PC-9 (cell line): Measurements from ENCODE around the gene SERINC5. TPM values are rescaled to one million over a fixed set of nuclear protein-coding genes. Genes with fewer than 3 reads are reported as not detected.

Experiments used
- BruUV-seq: library from RNA; stranded (reverse); fragments of 400-500 nt; replicated peaks from 2 replicates; lab custom pipeline; 2021; lab: Mats Ljungman, UMichigan
- CTCF ChIA-PET: fragments of 300-600 bp; sonication (Branson Sonifier 250); formaldehyde crosslinking; loops from one replicate; lab custom pipeline; 2022; ENCODE audit warnings: antibody characterized with exemption; lab: Charles Lee
- POLR2A ChIA-PET: fragments of 300-600 bp; sonication (Branson Sonifier 250); formaldehyde crosslinking; loops from one replicate; lab custom pipeline; 2022; ENCODE audit warnings: antibody characterized with exemption; ENCODE audit not compliant: unreplicated experiment; lab: Charles Lee
- DNase-seq, 2 experiments: peaks; one replicate each; pipeline versions ENCODE4 v3.0.0 to v3.0.0-alpha.2; 2015 to 2022; ENCODE audit warnings: mixed read lengths in 1 of 2
- H2AFZ ChIP-seq: fragments of 200-600 bp; sonication (generic); 2 replicates; pipeline ENCODE4 v1.8.1; 2017; ENCODE audit warnings: antibody characterized with exemption
- H3F3A ChIP-seq: fragments of 200-600 bp; sonication (generic); 2 replicates; pipeline ENCODE4 v1.8.1; 2017; ENCODE audit warnings: antibody characterized with exemption, mild to moderate bottlenecking, low read depth; ENCODE audit not compliant: insufficient read depth
- H3K27ac ChIP-seq: fragments of 200-600 bp; sonication (generic); 2 replicates; pipeline ENCODE4 v1.6.1; 2016; ENCODE audit warnings: mixed run types
- H3K27me3 ChIP-seq: fragments of 200-600 bp; sonication (generic); 2 replicates; pipeline ENCODE4 v1.6.1; 2016; ENCODE audit warnings: low read depth, mixed run types; ENCODE audit not compliant: insufficient read depth
- H3K36me3 ChIP-seq: fragments of 200-600 bp; sonication (generic); 2 replicates; pipeline ENCODE4 v1.6.1; 2016; ENCODE audit warnings: low read depth, mixed run types
- H3K4me1 ChIP-seq: fragments of 200-600 bp; sonication (generic); replicated peaks from 2 replicates; pipeline ENCODE4 v1.6.1; 2016; ENCODE audit warnings: mixed run types; ENCODE audit not compliant: insufficient read depth
- H3K4me2 ChIP-seq: fragments of 200-600 bp; sonication (generic); 2 replicates; pipeline ENCODE4 v1.6.1; 2017; ENCODE audit warnings: mixed run types
- H3K4me3 ChIP-seq: fragments of 200-600 bp; sonication (generic); 2 replicates; pipeline ENCODE4 v1.6.1; 2016; ENCODE audit warnings: mixed run types
- H3K79me2 ChIP-seq: fragments of 200-600 bp; sonication (generic); 2 replicates; pipeline ENCODE4 v1.6.1; 2017; ENCODE audit warnings: low read depth, mixed run types
- H3K9me2 ChIP-seq: fragments of 200-600 bp; sonication (generic); 2 replicates; pipeline ENCODE4 v1.8.1; 2017; ENCODE audit warnings: mild to moderate bottlenecking; ENCODE audit not compliant: insufficient read depth
- H3K9me3 ChIP-seq: fragments of 200-600 bp; sonication (generic); 2 replicates; pipeline ENCODE4 v1.8.1; 2016; ENCODE audit warnings: low read depth; ENCODE audit not compliant: insufficient read depth
- H4K20me1 ChIP-seq: fragments of 200-600 bp; sonication (generic); 2 replicates; pipeline ENCODE4 v1.8.1; 2017; ENCODE audit not compliant: insufficient read depth
- CTCF ChIP-seq: fragments of 200-600 bp; sonication (generic); conservative IDR thresholded peaks from 2 replicates; pipeline ENCODE4 v1.6.1; 2017; ENCODE audit warnings: mixed run types, antibody characterized with exemption, mild to moderate bottlenecking, moderate library complexity
- EZH2 ChIP-seq: fragments of 200-600 bp; sonication (generic); IDR thresholded peaks from 2 replicates; pipeline ENCODE4 v1.8.0; 2017; ENCODE audit warnings: antibody characterized with exemption, low read depth
- intact Hi-C: fragments of 100-400 bp; cut with micrococcal nuclease; formaldehyde crosslinking; loops from one replicate; pipeline ENCODE4 v1.10.0; 2022; ENCODE audit not compliant: unreplicated experiment
- total RNA-seq: library from RNA; stranded (reverse); gene quantifications from 2 replicates; pipeline ENCODE4 v1.2.3, GENCODE V29; 2021

Gene SERINC5
- total RNA-seq, 1 experiment from 2014 or later, result 68.8 TPM

GRCh38 chr5:80141147-80141671 is 114.6 kb downstream of the SERINC5 start:
- ChIA-PET POLR2A (no interaction called here), CTCF (no interaction called here)
- no peak overlapping the region for H3K4me3 ChIP-seq
- H3F3A ChIP-seq, result peaks cover 13% of the 10 kb centered on the region
- H3K4me1 ChIP-seq, result no peaks in the 10 kb centered on the region
- TF ChIP-seq CTCF (no peak), EZH2 (no peak)
- H3K4me2 ChIP-seq, result no peak overlapping the region
- H3K9me3 ChIP-seq, result no peaks in the 10 kb centered on the region
- BruUV-seq, result no TSS peak
- H3K27ac ChIP-seq, result 0 out of 2 replicates have a peak overlapping the region, but pooled peaks have one; percentile 26
- H3K27me3 ChIP-seq, result no peaks in the 10 kb centered on the region
- no peak overlapping the region for H2AFZ ChIP-seq
- no peak for DNase-seq
- no peaks in the 10 kb centered on the region for H3K79me2 ChIP-seq
- H3K9me2 ChIP-seq, result no peaks in the 10 kb centered on the region
- H3K36me3 ChIP-seq, result peaks cover 29% of the 10 kb centered on the region; the same call in 1 of the 2 replicates
- intact Hi-C loops, result no loop called here
- no peaks in the 10 kb centered on the region for H4K20me1 ChIP-seq

- CTCF ChIA-PET, result no interaction called here
- H3K9me3 ChIP-seq, result no peaks in the 10 kb centered on the region
- no peak overlapping the region for H3K4me2 ChIP-seq
- H2AFZ ChIP-seq, result no peak overlapping the region
- H3K4me3 ChIP-seq, result no peak overlapping the region
- DNase-seq, result no peak
- H3K79me2 ChIP-seq, result no peaks in the 10 kb centered on the region
- BruUV-seq, result no TSS peak
- peaks cover 29% of the 10 kb centered on the region; the same call in 1 of the 2 replicates for H3K36me3 ChIP-seq
- no peaks in the 10 kb centered on the region for H3K27me3 ChIP-seq
- intact Hi-C loops, result no loop called here
- no peaks in the 10 kb centered on the region for H3K4me1 ChIP-seq
- POLR2A ChIA-PET, result interaction anchor here (0.7 kb wide), 1 partner anchor 36 kb away, joined by 9 read pairs; no protein-coding TSS in a partner anchor
- peaks cover 13% of the 10 kb centered on the region for H3F3A ChIP-seq
- H3K27ac ChIP-seq, result 0 out of 2 replicates have a peak overlapping the region, but pooled peaks have one; percentile 26
- no peaks in the 10 kb centered on the region for H3K9me2 ChIP-seq
- TF ChIP-seq CTCF (no peak), EZH2 (no peak)
- no peaks in the 10 kb centered on the region for H4K20me1 ChIP-seq
Observed at GRCh38 chr5:80140496-80140895, 115.4 kb downstream of the SERINC5 start.

GRCh38 chr5:80139466-80139972 is 116.3 kb downstream of the SERINC5 start:
- no TSS peak for BruUV-seq
- no peaks in the 10 kb centered on the region for H4K20me1 ChIP-seq
- no peak overlapping the region for H3K4me2 ChIP-seq
- no peaks in the 10 kb centered on the region for H3K9me3 ChIP-seq
- no peaks in the 10 kb centered on the region for H3K9me2 ChIP-seq
- no peak for DNase-seq
- intact Hi-C loops, result no loop called here
- no peaks in the 10 kb centered on the region for H3K4me1 ChIP-seq
- ChIA-PET POLR2A (interaction anchor here (0.7 kb wide), 1 partner anchor 37 kb away, joined by 9 read pairs; no protein-coding TSS in a partner anchor), CTCF (no interaction called here)
- TF ChIP-seq CTCF (no peak), EZH2 (no peak)
- H3F3A ChIP-seq, result peaks cover 13% of the 10 kb centered on the region
- H2AFZ ChIP-seq, result no peak overlapping the region
- no peak overlapping the region for H3K4me3 ChIP-seq
- H3K79me2 ChIP-seq, result no peaks in the 10 kb centered on the region
- peak overlapping the region; percentile 19; the same call in 1 of the 2 replicates for H3K27ac ChIP-seq
- peaks cover 21% of the 10 kb centered on the region; the same call in 1 of the 2 replicates for H3K36me3 ChIP-seq
- no peaks in the 10 kb centered on the region for H3K27me3 ChIP-seq
